ENCODE results near the gene SIL1. TPM values are rescaled to one million over a fixed set of nuclear protein-coding genes. Genes with fewer than 3 reads are reported as not detected.

The SIL1 gene
- total RNA-seq, 1 donor from 2014 or later, result 35.6 TPM

DNA sequence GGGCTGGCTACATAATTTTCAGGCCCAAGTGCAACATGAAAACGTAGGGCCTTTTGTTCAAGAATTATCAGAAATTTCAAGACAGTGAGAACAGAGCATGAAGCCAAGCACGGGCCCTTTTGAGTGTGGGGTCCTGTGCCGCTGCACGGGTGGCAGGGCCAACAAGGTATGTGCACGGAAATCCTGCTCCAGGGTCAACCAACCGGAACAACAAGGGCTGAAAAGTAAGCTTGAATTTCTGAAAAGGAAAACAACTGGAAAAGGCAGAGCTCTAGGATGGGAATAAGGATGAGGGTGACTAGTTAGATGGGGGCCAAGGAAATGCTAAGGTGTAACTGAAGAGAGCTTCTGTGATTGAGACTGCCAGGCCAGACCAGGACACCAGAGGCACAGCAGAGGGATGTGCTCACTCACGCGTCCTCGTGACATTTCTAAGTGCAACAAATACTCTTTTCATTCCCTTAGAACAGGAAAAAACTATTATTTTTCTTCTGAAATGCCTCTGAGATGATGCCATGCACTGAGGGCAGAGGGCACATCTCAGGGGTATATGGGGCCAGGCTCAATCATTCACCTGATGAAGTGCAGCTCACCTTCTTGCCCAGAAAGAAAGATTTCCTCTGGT lies 242.4 kb downstream of the SIL1 start:
- no peak for DNase-seq (ENCODE audit: extremely low spot score in 2 of 2)
- H3K4me1 ChIP-seq, result peaks cover 40% of the 10 kb centered on the region
- intact Hi-C loops (cut with DNase I), result no loop called here
- H3K9me3 ChIP-seq, result no peaks in the 10 kb centered on the region
- no peak overlapping the region for H3K4me3 ChIP-seq
- H3K27ac ChIP-seq, result peak overlapping the region; percentile 22
- no peaks in the 10 kb centered on the region for H3K27me3 ChIP-seq
- H3K36me3 ChIP-seq, result no peaks in the 10 kb centered on the region
- TF ChIP-seq POLR2A (IDR thresholded peaks at IDR 0.05) (no peak), POLR2AphosphoS5 (IDR thresholded peaks at IDR 0.05; ENCODE audit: insufficient read depth in 1 of 2, low read depth in 1 of 2) (no peak)
- TF ChIP-seq, protein P1, sequence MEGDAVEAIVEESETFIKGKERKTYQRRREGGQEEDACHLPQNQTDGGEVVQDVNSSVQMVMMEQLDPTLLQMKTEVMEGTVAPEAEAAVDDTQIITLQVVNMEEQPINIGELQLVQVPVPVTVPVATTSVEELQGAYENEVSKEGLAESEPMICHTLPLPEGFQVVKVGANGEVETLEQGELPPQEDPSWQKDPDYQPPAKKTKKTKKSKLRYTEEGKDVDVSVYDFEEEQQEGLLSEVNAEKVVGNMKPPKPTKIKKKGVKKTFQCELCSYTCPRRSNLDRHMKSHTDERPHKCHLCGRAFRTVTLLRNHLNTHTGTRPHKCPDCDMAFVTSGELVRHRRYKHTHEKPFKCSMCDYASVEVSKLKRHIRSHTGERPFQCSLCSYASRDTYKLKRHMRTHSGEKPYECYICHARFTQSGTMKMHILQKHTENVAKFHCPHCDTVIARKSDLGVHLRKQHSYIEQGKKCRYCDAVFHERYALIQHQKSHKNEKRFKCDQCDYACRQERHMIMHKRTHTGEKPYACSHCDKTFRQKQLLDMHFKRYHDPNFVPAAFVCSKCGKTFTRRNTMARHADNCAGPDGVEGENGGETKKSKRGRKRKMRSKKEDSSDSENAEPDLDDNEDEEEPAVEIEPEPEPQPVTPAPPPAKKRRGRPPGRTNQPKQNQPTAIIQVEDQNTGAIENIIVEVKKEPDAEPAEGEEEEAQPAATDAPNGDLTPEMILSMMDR (IDR thresholded peaks at IDR 0.05), result no peak

DNA sequence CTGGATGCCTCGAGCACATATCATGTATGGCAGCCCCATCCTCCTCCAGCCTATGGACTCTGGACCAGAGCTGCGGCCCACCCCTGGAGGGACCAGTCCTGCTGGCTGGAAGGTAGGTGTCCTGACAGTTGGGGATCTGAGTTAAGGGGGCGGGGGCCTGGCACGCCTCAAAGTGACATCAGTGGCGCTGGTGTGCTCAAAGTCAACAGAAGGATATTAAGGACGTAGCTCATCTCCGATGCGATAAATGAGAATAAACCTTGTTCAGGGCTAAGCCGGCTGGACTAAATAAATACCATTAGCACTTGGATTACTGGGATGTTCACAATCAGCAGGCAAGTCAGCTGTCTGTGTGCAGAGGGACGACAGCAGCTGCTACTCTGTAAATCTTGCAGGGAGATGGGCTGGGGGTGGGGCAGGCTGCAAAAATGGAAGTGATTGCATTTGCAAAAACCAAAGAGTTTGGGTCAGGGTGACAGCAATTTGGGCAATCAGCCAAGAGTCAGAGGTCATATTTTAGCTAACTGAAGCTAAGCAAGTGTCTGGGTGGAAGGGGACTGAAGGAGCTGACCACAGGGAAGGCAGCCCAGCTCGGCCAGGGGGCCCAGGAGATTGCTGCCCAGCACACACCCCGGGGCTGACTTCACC lies 243.0 kb downstream of the SIL1 start:
- Histone ChIP-seq H3K4me3 (no peak overlapping the region), H3K9me3 (no peaks in the 10 kb centered on the region), H3K27me3 (no peaks in the 10 kb centered on the region), H3K27ac (peak overlapping the region; percentile 22), H3K36me3 (no peaks in the 10 kb centered on the region), H3K4me1 (peaks cover 40% of the 10 kb centered on the region)
- intact Hi-C loops (cut with DNase I), result no loop called here
- DNase-seq (ENCODE audit: extremely low spot score in 2 of 2), result no peak
- TF ChIP-seq POLR2AphosphoS5 (IDR thresholded peaks at IDR 0.05; ENCODE audit: insufficient read depth in 1 of 2, low read depth in 1 of 2) (no peak), POLR2A (IDR thresholded peaks at IDR 0.05) (no peak)
- TF ChIP-seq, protein P1 (IDR thresholded peaks at IDR 0.05), result no peak

GRCh38 chr5:138954257-138955012 lies 243.7 kb downstream of the SIL1 start:
- intact Hi-C loops (cut with DNase I), result no loop called here
- Histone ChIP-seq H3K27ac (peak overlapping the region; percentile 71), H3K4me1 (peaks cover 40% of the 10 kb centered on the region), H3K27me3 (no peaks in the 10 kb centered on the region), H3K4me3 (no peak overlapping the region), H3K9me3 (no peaks in the 10 kb centered on the region), H3K36me3 (no peaks in the 10 kb centered on the region)
- TF ChIP-seq, protein P1 (IDR thresholded peaks at IDR 0.05), result no peak
- TF ChIP-seq POLR2AphosphoS5 (IDR thresholded peaks at IDR 0.05; ENCODE audit: insufficient read depth in 1 of 2, low read depth in 1 of 2) (no peak), POLR2A (IDR thresholded peaks at IDR 0.05) (no peak)
- DNase-seq (ENCODE audit: extremely low spot score in 2 of 2), result no peak

GRCh38 chr5:138953387-138954256 lies 244.5 kb downstream of the SIL1 start:
- intact Hi-C loops (cut with DNase I), result no loop called here
- no peak for DNase-seq (ENCODE audit: extremely low spot score in 2 of 2)

DNA sequence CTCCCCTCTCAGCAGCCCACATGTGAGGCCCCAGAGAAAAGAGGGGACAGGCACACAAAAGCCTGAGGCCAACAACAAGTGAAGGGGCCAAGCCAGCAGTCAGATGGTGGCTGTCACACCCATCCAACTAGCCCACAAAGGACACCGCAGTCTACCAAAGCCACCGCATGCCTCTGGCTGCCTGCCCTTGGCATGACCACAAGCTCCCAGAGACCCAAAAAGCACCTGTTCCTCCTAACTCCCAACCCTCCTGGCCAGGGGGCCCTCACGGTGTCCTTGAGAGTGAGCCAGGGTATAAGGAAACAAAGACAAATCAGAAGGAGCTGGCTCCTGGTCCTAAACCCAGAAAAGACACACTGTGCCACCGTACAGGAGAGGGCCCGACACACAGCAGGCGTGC lies 245.2 kb downstream of the SIL1 start:
- Histone ChIP-seq H3K4me1 (peaks cover 40% of the 10 kb centered on the region), H3K36me3 (no peaks in the 10 kb centered on the region), H3K9me3 (no peaks in the 10 kb centered on the region), H3K27ac (peak overlapping the region; percentile 71), H3K4me3 (peak overlapping the region in 1 of 2 donors; percentile 2), H3K27me3 (no peaks in the 10 kb centered on the region)
- intact Hi-C loops (cut with DNase I), result no loop called here
- no peak for DNase-seq (ENCODE audit: extremely low spot score in 2 of 2)
- TF ChIP-seq, protein P1 (IDR thresholded peaks at IDR 0.05), result no peak
- no peak for TF ChIP-seq POLR2AphosphoS5 (IDR thresholded peaks at IDR 0.05; ENCODE audit: insufficient read depth in 1 of 2, low read depth in 1 of 2)
- no peak for TF ChIP-seq POLR2A (IDR thresholded peaks at IDR 0.05)

More at GRCh38 chr5:138953387-138954256, 244.5 kb downstream of the SIL1 start:
- no peaks in the 10 kb centered on the region for H3K27me3 ChIP-seq
- peaks cover 40% of the 10 kb centered on the region for H3K4me1 ChIP-seq
- TF ChIP-seq POLR2A (IDR thresholded peaks at IDR 0.05) (no peak), POLR2AphosphoS5 (IDR thresholded peaks at IDR 0.05; ENCODE audit: insufficient read depth in 1 of 2, low read depth in 1 of 2) (peak; percentile 68 to 77)
- H3K36me3 ChIP-seq, result no peaks in the 10 kb centered on the region
- H3K4me3 ChIP-seq, result peak overlapping the region in 1 of 2 donors; percentile 2
- H3K9me3 ChIP-seq, result no peaks in the 10 kb centered on the region
- peak overlapping the region; percentile 71 for H3K27ac ChIP-seq

All from vagina (tissue), 2 donors.